Caco-2 (cell line): ENCODE results near the gene EHD4. TPM values are rescaled to one million over a fixed set of nuclear protein-coding genes. Genes with fewer than 3 reads are reported as not detected.

Experiments used
- BruUV-seq: library from RNA; stranded (reverse); fragments of 400-500 nt; replicated peaks from 2 replicates; lab custom pipeline; 2021; lab: Mats Ljungman, UMichigan
- CTCF ChIA-PET: fragments of 300-600 bp; sonication (Branson Sonifier 250); formaldehyde crosslinking; loops from one replicate; lab custom pipeline; 2022; ENCODE audit warnings: antibody characterized with exemption; lab: Charles Lee
- POLR2A ChIA-PET: fragments of 300-600 bp; sonication (Branson Sonifier 250); formaldehyde crosslinking; loops from one replicate; lab custom pipeline; 2022; ENCODE audit warnings: antibody characterized with exemption; lab: Charles Lee
- DNase-seq, 2 experiments: peaks; one replicate each; pipeline versions ENCODE4 v3.0.0 to v3.0.0-alpha.2; 2020 to 2022
- H3K27me3 ChIP-seq: replicated peaks from 2 replicates; pipeline ENCODE4 v1.6.0; 2011; ENCODE audit warnings: low read length; ENCODE audit not compliant: control insufficient read depth, insufficient read depth
- H3K36me3 ChIP-seq: 2 replicates; pipeline ENCODE4 v1.5.1; 2011; ENCODE audit warnings: low read length; ENCODE audit not compliant: control insufficient read depth, insufficient read depth
- H3K4me1 ChIP-seq: fragments of 250-450 bp; sonication (Bioruptor Pico); 2 replicates; pipeline ENCODE4 v1.5.1; 2020; ENCODE audit warnings: mild to moderate bottlenecking
- H3K4me3 ChIP-seq: 2 replicates; pipeline ENCODE4 v1.5.1; 2011; ENCODE audit warnings: low read depth, mild to moderate bottlenecking, control low read depth, low read length
- H3K9me3 ChIP-seq: fragments of 250-450 bp; sonication (Bioruptor Pico); 2 replicates; pipeline ENCODE4 v1.5.1; 2020; ENCODE audit warnings: mild to moderate bottlenecking, moderate library complexity
- H3K27ac Mint-ChIP-seq: one replicate; pipeline ENCODE4 v1.8.0; 2022; ENCODE audit warnings: mixed read lengths; ENCODE audit not compliant: unreplicated experiment
- H3K27me3 Mint-ChIP-seq: one replicate; pipeline ENCODE4 v1.8.0; 2022; ENCODE audit warnings: mixed read lengths; ENCODE audit not compliant: insufficient read depth, unreplicated experiment
- H3K36me3 Mint-ChIP-seq: one replicate; pipeline ENCODE4 v1.8.0; 2022; ENCODE audit warnings: mild to moderate bottlenecking, mixed read lengths; ENCODE audit not compliant: insufficient read depth, unreplicated experiment
- H3K4me1 Mint-ChIP-seq: one replicate; pipeline ENCODE4 v1.8.0; 2022; ENCODE audit warnings: low read depth, mixed read lengths; ENCODE audit not compliant: unreplicated experiment
- H3K4me3 Mint-ChIP-seq: one replicate; pipeline ENCODE4 v1.8.0; 2022; ENCODE audit warnings: mild to moderate bottlenecking, moderate library complexity, mixed read lengths; ENCODE audit not compliant: unreplicated experiment
- H3K9me3 Mint-ChIP-seq: one replicate; pipeline ENCODE4 v1.8.0; 2022; ENCODE audit warnings: mixed read lengths; ENCODE audit not compliant: unreplicated experiment
- CTCF ChIP-seq, 2 experiments: fragments of 200-600 bp in 1 of 2; IDR thresholded peaks; 1 replicate in 1 of 2; 2 replicates in 1 of 2; pipeline versions ENCODE4 v1.5.1 to v1.8.0; 2011 to 2022; ENCODE audit warnings: antibody characterized with exemption in 1 of 2, control low read depth in 1 of 2, inconsistent platforms in 1 of 2, low read depth in 1 of 2, low read length in 1 of 2, mild to moderate bottlenecking in 1 of 2, moderate library complexity in 1 of 2; ENCODE audit not compliant: insufficient read depth in 1 of 2, severe bottlenecking in 1 of 2, unreplicated experiment in 1 of 2
- intact Hi-C: fragments of 100-400 bp; cut with micrococcal nuclease; formaldehyde crosslinking; loops from one replicate; pipeline ENCODE4 v1.10.0; 2022; ENCODE audit not compliant: unreplicated experiment
- total RNA-seq: library from RNA; stranded (reverse); gene quantifications from 2 replicates; pipeline ENCODE4 v1.2.3, GENCODE V29; 2022

EHD4 gene
- total RNA-seq, 1 experiment from 2014 or later, result 31.6 TPM

GRCh38 chr15:41940441-41940857, 31.9 kb downstream of the EHD4 start:
- H3K4me1 Mint-ChIP-seq, result peaks cover 35% of the 10 kb centered on the region
- no peaks in the 10 kb centered on the region for H3K9me3 Mint-ChIP-seq
- peaks cover 66% of the 10 kb centered on the region for H3K36me3 Mint-ChIP-seq
- no peaks in the 10 kb centered on the region for H3K9me3 ChIP-seq
- no peak for DNase-seq
- H3K27me3 Mint-ChIP-seq, result no peaks in the 10 kb centered on the region
- POLR2A ChIA-PET, result no interaction called here
- BruUV-seq, result no TSS peak
- CTCF ChIA-PET, result no interaction called here
- peaks cover 5% of the 10 kb centered on the region for H3K36me3 ChIP-seq
- intact Hi-C loops, result no loop called here
- H3K4me3 ChIP-seq, result no peak overlapping the region
- no peak overlapping the region for H3K4me3 Mint-ChIP-seq
- peaks cover 22% of the 10 kb centered on the region for H3K4me1 ChIP-seq
- peak overlapping the region; percentile 49 for H3K27ac Mint-ChIP-seq
- no peaks in the 10 kb centered on the region for H3K27me3 ChIP-seq
- no peak for TF ChIP-seq CTCF (IDR thresholded peaks at IDR 0.05; ENCODE audit: insufficient read depth in 1 of 2, low read depth in 1 of 2, low read length in 1 of 2, severe bottlenecking in 1 of 2, unreplicated experiment in 1 of 2)

- Mint-ChIP-seq H3K4me3 (no peak overlapping the region), H3K9me3 (no peaks in the 10 kb centered on the region), H3K27ac (no peak overlapping the region), H3K4me1 (peaks cover 33% of the 10 kb centered on the region), H3K36me3 (peaks cover 69% of the 10 kb centered on the region), H3K27me3 (no peaks in the 10 kb centered on the region)
- intact Hi-C loops, result no loop called here
- ChIA-PET CTCF (no interaction called here), POLR2A (no interaction called here)
- Histone ChIP-seq H3K4me1 (peaks cover 17% of the 10 kb centered on the region), H3K4me3 (no peak overlapping the region), H3K27me3 (no peaks in the 10 kb centered on the region), H3K9me3 (no peaks in the 10 kb centered on the region), H3K36me3 (peaks cover 5% of the 10 kb centered on the region)
- no peak for DNase-seq
- TF ChIP-seq CTCF (IDR thresholded peaks at IDR 0.05; ENCODE audit: insufficient read depth in 1 of 2, low read depth in 1 of 2, low read length in 1 of 2, severe bottlenecking in 1 of 2, unreplicated experiment in 1 of 2), result no peak
- no TSS peak for BruUV-seq
These were observed 32.4 kb downstream of the EHD4 start for GRCh38 chr15:41939986-41940385.

- POLR2A ChIA-PET, result no interaction called here
These were observed 34.8 kb downstream of the EHD4 start for GRCh38 chr15:41937568-41937923.

More at GRCh38 chr15:41937568-41937923, 34.8 kb downstream of the EHD4 start:
- Mint-ChIP-seq H3K4me3 (no peak overlapping the region), H3K9me3 (no peaks in the 10 kb centered on the region), H3K36me3 (peaks cover 71% of the 10 kb centered on the region), H3K4me1 (peaks cover 40% of the 10 kb centered on the region), H3K27me3 (no peaks in the 10 kb centered on the region), H3K27ac (no peak overlapping the region)
- no peak for DNase-seq
- intact Hi-C loops, result no loop called here
- Histone ChIP-seq H3K4me1 (0 out of 2 replicates have a peak, but pooled peaks cover 7% of the 10 kb centered on the region), H3K36me3 (peaks cover 2% of the 10 kb centered on the region), H3K27me3 (no peaks in the 10 kb centered on the region), H3K4me3 (no peak overlapping the region), H3K9me3 (no peaks in the 10 kb centered on the region)
- CTCF ChIA-PET, result interaction anchor here (1.0 kb wide), 1 partner anchor 10 kb away, joined by 3 read pairs; no protein-coding TSS in a partner anchor
- no TSS peak for BruUV-seq
- no peak for TF ChIP-seq CTCF (IDR thresholded peaks at IDR 0.05; ENCODE audit: insufficient read depth in 1 of 2, low read depth in 1 of 2, low read length in 1 of 2, severe bottlenecking in 1 of 2, unreplicated experiment in 1 of 2)
